GM23338 (cell line): Measurements from ENCODE around the gene PAX6. TPM values are rescaled to one million over a fixed set of nuclear protein-coding genes. Genes with fewer than 3 reads are reported as not detected.

Experiments used
- ATAC-seq: fragments of 200-7000 bp; cut with Tn5 transposase; 3 replicates; pipeline ENCODE4 v1.9.1; 2020
- DNase-seq: peaks from one replicate; pipeline ENCODE4 v3.0.0-alpha.2; 2015; ENCODE audit warnings: low spot score
- H2AFZ ChIP-seq: fragments of 200-600 bp; sonication (generic); 2 replicates; pipeline ENCODE4 v1.8.0; 2016; ENCODE audit warnings: antibody characterized with exemption, mild to moderate bottlenecking, moderate library complexity
- H3F3A ChIP-seq: fragments of 200-600 bp; sonication (generic); replicated peaks from 2 replicates; pipeline ENCODE4 v1.8.0; 2017; ENCODE audit warnings: antibody characterized with exemption, mixed run types, low read depth
- H3K27ac ChIP-seq: fragments of 200-600 bp; sonication (generic); 2 replicates; pipeline ENCODE4 v1.6.1; 2016; ENCODE audit warnings: low read depth
- H3K27me3 ChIP-seq: fragments of 200-600 bp; sonication (generic); 2 replicates; pipeline ENCODE4 v1.8.0; 2016; ENCODE audit warnings: mild to moderate bottlenecking, mixed run types, moderate library complexity; ENCODE audit not compliant: insufficient read depth
- H3K36me3 ChIP-seq: fragments of 200-600 bp; sonication (generic); 2 replicates; pipeline ENCODE4 v1.8.0; 2016; ENCODE audit warnings: mild to moderate bottlenecking; ENCODE audit not compliant: insufficient read depth
- H3K4me1 ChIP-seq: fragments of 200-600 bp; sonication (generic); 2 replicates; pipeline ENCODE4 v1.8.0; 2016; ENCODE audit warnings: mild to moderate bottlenecking, moderate library complexity; ENCODE audit not compliant: insufficient read depth
- H3K4me2 ChIP-seq: fragments of 200-600 bp; sonication (generic); 2 replicates; pipeline ENCODE4 v1.7.1; 2017; ENCODE audit warnings: mixed run types
- H3K4me3 ChIP-seq: fragments of 200-600 bp; sonication (generic); 2 replicates; pipeline ENCODE4 v1.6.1; 2016; ENCODE audit warnings: mixed run types
- H3K79me2 ChIP-seq: fragments of 200-600 bp; sonication (generic); replicated peaks from 2 replicates; pipeline ENCODE4 v1.8.0; 2017; ENCODE audit warnings: mild to moderate bottlenecking; ENCODE audit not compliant: insufficient read depth
- H3K9me2 ChIP-seq: fragments of 200-600 bp; sonication (generic); 2 replicates; pipeline ENCODE4 v1.8.0; 2017; ENCODE audit not compliant: insufficient read depth
- H4K20me1 ChIP-seq: fragments of 200-600 bp; sonication (generic); replicated peaks from 2 replicates; pipeline ENCODE4 v1.8.0; 2017; ENCODE audit warnings: mild to moderate bottlenecking; ENCODE audit not compliant: insufficient read depth
- H3K27ac Mint-ChIP-seq: 2 replicates; pipeline ENCODE4 v1.8.0; 2020; ENCODE audit warnings: inconsistent platforms, mild to moderate bottlenecking, moderate library complexity, mixed read lengths
- H3K27me3 Mint-ChIP-seq: 3 replicates; pipeline ENCODE4 v1.8.0; 2022; ENCODE audit warnings: low read depth, mild to moderate bottlenecking, moderate library complexity, mixed read lengths, inconsistent platforms; ENCODE audit not compliant: insufficient read depth, poor library complexity
- H3K36me3 Mint-ChIP-seq: 3 replicates; pipeline ENCODE4 v1.8.0; 2021; ENCODE audit warnings: low read depth, mild to moderate bottlenecking, inconsistent platforms, moderate library complexity, mixed read lengths
- H3K4me1 Mint-ChIP-seq: 3 replicates; pipeline ENCODE4 v1.8.0; 2020; ENCODE audit warnings: mild to moderate bottlenecking, inconsistent platforms, mixed read lengths
- H3K4me3 Mint-ChIP-seq: 3 replicates; pipeline ENCODE4 v1.8.0; 2021; ENCODE audit warnings: moderate library complexity, mild to moderate bottlenecking, inconsistent platforms, mixed read lengths
- H3K9me3 Mint-ChIP-seq: 3 replicates; pipeline ENCODE4 v1.8.0; 2020; ENCODE audit warnings: moderate library complexity, mild to moderate bottlenecking, inconsistent platforms, mixed read lengths
- CREB1 ChIP-seq: fragments of 250-450 bp; sonication (Bioruptor Pico); IDR thresholded peaks from 2 replicates; pipeline ENCODE4 v1.5.0; 2020; ENCODE audit warnings: low read depth, mild to moderate bottlenecking, moderate library complexity
- EZH2 ChIP-seq: fragments of 200-600 bp; sonication (generic); IDR thresholded peaks from one replicate; pipeline ENCODE4 v1.8.0; 2017; ENCODE audit warnings: antibody characterized with exemption, mild to moderate bottlenecking, low read depth; ENCODE audit not compliant: unreplicated experiment
- EZH2phosphoT487 ChIP-seq: fragments of 200-600 bp; sonication (generic); IDR thresholded peaks from one replicate; pipeline ENCODE4 v1.8.1; 2018; ENCODE audit warnings: antibody characterized with exemption; ENCODE audit not compliant: unreplicated experiment
- JUNB ChIP-seq: IDR thresholded peaks from one replicate; pipeline ENCODE4 v1.6.1; 2016; ENCODE audit warnings: antibody characterized with exemption; ENCODE audit not compliant: unreplicated experiment
- NANOG ChIP-seq: IDR thresholded peaks from 2 replicates; pipeline ENCODE4 v1.6.1; 2016; ENCODE audit warnings: antibody characterized with exemption, borderline replicate concordance
- POLR2AphosphoS5 ChIP-seq: IDR thresholded peaks from 2 replicates; pipeline ENCODE4 v1.6.1; 2016; ENCODE audit warnings: antibody characterized with exemption, low read depth
- STAT1 ChIP-seq: IDR thresholded peaks from one replicate; pipeline ENCODE4 v1.6.1; 2016; ENCODE audit warnings: antibody characterized with exemption; ENCODE audit not compliant: unreplicated experiment
- ZNF114 ChIP-seq: fragments of 250-450 bp; sonication (Bioruptor Pico); IDR thresholded peaks from 2 replicates; pipeline ENCODE4 v1.5.0; 2020; ENCODE audit warnings: mild to moderate bottlenecking, moderate library complexity
- ZNF331 ChIP-seq: fragments of 250-450 bp; sonication (Bioruptor Pico); IDR thresholded peaks from 2 replicates; pipeline ENCODE4 v1.5.0; 2020; ENCODE audit warnings: low read depth, mild to moderate bottlenecking, moderate library complexity
- polyA plus RNA-seq: library from polyadenylated mRNA; unstranded; fragments of >200 nt; fragmentation: Nextera tagmentation; extraction: Ambion mirVana; gene quantifications from 2 replicates; pipeline ENCODE4 v1.2.1, GENCODE V29; 2016
- total RNA-seq: library from RNA; depleted of rRNA; stranded (reverse); fragments of >200 nt; shearing (Covaris generic); gene quantifications from 2 replicates; pipeline ENCODE4 v1.2.3, GENCODE V29; 2014
- TF ChIP-seq, protein P1 (sequence below): IDR thresholded peaks from one replicate; pipeline ENCODE4 v1.6.1; 2018; ENCODE audit warnings: antibody characterized with exemption; ENCODE audit not compliant: unreplicated experiment
- TF ChIP-seq, protein P2 (sequence below), 2 experiments: fragments of 200-600 bp in 1 of 2; sonication (generic) in 1 of 2; conservative IDR thresholded peaks; 2 replicates each; pipeline versions ENCODE4 v1.5.1 to v1.6.1; 2016 to 2017; ENCODE audit warnings: antibody characterized with exemption in 2 of 2, low read depth in 2 of 2, mild to moderate bottlenecking in 2 of 2, moderate library complexity in 1 of 2
- TF ChIP-seq, protein P3 (sequence below): IDR thresholded peaks from 2 replicates; pipeline ENCODE4 v1.6.1; 2016; ENCODE audit warnings: antibody characterized with exemption
- TF ChIP-seq, protein P4 (sequence below): fragments of 250-450 bp; sonication (Bioruptor Pico); IDR thresholded peaks from 2 replicates; pipeline ENCODE4 v1.5.0; 2020; ENCODE audit warnings: mild to moderate bottlenecking, moderate library complexity

The PAX6 gene
- total and polyA plus RNA-seq, 2 experiments from 2014 or later, result 0.17 to 0.45 TPM

- H3K27ac Mint-ChIP-seq, result peak overlapping the region; percentile 39; the same call in 1 of the 2 replicates
These were observed 31.7 kb downstream of the PAX6 start for GRCh38 chr11:31779374-31779791.

More at GRCh38 chr11:31779374-31779791, 31.7 kb downstream of the PAX6 start:
- Mint-ChIP-seq H3K9me3 (no peaks in the 10 kb centered on the region), H3K36me3 (peaks cover 4% of the 10 kb centered on the region; the same call in 1 of the 3 replicates), H3K4me3 (no peak overlapping the region), H3K4me1 (peaks cover 15% of the 10 kb centered on the region; the same call in 2 of the 3 replicates), H3K27me3 (no peaks in the 10 kb centered on the region)
- Histone ChIP-seq H3K4me3 (no peak overlapping the region), H3K9me2 (0 out of 2 replicates have a peak, but pooled peaks cover 11% of the 10 kb centered on the region), H3K27me3 (no peaks in the 10 kb centered on the region), H3K27ac (no peak overlapping the region), H3K4me1 (peaks cover 9% of the 10 kb centered on the region; the same call in 1 of the 2 replicates), H3K36me3 (no peaks in the 10 kb centered on the region), H4K20me1 (no peaks in the 10 kb centered on the region), H3K79me2 (no peaks in the 10 kb centered on the region), H3K4me2 (no peak overlapping the region), H3F3A (no peaks in the 10 kb centered on the region), H2AFZ (no peak overlapping the region)
- no peak for DNase-seq
- peak; percentile 58 for ATAC-seq
- TF ChIP-seq ZNF114 (CRISPR knock-in tag) (no peak), POLR2AphosphoS5 (no peak), EZH2phosphoT487 (no peak), ZNF331 (CRISPR knock-in tag) (no peak), CREB1 (CRISPR knock-in tag) (no peak), JUNB (no peak), NANOG (no peak), STAT1 (no peak), EZH2 (no peak)
- TF ChIP-seq, protein P1, sequence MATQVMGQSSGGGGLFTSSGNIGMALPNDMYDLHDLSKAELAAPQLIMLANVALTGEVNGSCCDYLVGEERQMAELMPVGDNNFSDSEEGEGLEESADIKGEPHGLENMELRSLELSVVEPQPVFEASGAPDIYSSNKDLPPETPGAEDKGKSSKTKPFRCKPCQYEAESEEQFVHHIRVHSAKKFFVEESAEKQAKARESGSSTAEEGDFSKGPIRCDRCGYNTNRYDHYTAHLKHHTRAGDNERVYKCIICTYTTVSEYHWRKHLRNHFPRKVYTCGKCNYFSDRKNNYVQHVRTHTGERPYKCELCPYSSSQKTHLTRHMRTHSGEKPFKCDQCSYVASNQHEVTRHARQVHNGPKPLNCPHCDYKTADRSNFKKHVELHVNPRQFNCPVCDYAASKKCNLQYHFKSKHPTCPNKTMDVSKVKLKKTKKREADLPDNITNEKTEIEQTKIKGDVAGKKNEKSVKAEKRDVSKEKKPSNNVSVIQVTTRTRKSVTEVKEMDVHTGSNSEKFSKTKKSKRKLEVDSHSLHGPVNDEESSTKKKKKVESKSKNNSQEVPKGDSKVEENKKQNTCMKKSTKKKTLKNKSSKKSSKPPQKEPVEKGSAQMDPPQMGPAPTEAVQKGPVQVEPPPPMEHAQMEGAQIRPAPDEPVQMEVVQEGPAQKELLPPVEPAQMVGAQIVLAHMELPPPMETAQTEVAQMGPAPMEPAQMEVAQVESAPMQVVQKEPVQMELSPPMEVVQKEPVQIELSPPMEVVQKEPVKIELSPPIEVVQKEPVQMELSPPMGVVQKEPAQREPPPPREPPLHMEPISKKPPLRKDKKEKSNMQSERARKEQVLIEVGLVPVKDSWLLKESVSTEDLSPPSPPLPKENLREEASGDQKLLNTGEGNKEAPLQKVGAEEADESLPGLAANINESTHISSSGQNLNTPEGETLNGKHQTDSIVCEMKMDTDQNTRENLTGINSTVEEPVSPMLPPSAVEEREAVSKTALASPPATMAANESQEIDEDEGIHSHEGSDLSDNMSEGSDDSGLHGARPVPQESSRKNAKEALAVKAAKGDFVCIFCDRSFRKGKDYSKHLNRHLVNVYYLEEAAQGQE, result no peak
- TF ChIP-seq, protein P2, sequence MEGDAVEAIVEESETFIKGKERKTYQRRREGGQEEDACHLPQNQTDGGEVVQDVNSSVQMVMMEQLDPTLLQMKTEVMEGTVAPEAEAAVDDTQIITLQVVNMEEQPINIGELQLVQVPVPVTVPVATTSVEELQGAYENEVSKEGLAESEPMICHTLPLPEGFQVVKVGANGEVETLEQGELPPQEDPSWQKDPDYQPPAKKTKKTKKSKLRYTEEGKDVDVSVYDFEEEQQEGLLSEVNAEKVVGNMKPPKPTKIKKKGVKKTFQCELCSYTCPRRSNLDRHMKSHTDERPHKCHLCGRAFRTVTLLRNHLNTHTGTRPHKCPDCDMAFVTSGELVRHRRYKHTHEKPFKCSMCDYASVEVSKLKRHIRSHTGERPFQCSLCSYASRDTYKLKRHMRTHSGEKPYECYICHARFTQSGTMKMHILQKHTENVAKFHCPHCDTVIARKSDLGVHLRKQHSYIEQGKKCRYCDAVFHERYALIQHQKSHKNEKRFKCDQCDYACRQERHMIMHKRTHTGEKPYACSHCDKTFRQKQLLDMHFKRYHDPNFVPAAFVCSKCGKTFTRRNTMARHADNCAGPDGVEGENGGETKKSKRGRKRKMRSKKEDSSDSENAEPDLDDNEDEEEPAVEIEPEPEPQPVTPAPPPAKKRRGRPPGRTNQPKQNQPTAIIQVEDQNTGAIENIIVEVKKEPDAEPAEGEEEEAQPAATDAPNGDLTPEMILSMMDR (conservative IDR thresholded peaks at IDR 0.05; ENCODE audit: low read depth in 2 of 2), result no peak
- TF ChIP-seq, protein P3, sequence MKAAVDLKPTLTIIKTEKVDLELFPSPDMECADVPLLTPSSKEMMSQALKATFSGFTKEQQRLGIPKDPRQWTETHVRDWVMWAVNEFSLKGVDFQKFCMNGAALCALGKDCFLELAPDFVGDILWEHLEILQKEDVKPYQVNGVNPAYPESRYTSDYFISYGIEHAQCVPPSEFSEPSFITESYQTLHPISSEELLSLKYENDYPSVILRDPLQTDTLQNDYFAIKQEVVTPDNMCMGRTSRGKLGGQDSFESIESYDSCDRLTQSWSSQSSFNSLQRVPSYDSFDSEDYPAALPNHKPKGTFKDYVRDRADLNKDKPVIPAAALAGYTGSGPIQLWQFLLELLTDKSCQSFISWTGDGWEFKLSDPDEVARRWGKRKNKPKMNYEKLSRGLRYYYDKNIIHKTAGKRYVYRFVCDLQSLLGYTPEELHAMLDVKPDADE, result no peak
- TF ChIP-seq, protein P4, sequence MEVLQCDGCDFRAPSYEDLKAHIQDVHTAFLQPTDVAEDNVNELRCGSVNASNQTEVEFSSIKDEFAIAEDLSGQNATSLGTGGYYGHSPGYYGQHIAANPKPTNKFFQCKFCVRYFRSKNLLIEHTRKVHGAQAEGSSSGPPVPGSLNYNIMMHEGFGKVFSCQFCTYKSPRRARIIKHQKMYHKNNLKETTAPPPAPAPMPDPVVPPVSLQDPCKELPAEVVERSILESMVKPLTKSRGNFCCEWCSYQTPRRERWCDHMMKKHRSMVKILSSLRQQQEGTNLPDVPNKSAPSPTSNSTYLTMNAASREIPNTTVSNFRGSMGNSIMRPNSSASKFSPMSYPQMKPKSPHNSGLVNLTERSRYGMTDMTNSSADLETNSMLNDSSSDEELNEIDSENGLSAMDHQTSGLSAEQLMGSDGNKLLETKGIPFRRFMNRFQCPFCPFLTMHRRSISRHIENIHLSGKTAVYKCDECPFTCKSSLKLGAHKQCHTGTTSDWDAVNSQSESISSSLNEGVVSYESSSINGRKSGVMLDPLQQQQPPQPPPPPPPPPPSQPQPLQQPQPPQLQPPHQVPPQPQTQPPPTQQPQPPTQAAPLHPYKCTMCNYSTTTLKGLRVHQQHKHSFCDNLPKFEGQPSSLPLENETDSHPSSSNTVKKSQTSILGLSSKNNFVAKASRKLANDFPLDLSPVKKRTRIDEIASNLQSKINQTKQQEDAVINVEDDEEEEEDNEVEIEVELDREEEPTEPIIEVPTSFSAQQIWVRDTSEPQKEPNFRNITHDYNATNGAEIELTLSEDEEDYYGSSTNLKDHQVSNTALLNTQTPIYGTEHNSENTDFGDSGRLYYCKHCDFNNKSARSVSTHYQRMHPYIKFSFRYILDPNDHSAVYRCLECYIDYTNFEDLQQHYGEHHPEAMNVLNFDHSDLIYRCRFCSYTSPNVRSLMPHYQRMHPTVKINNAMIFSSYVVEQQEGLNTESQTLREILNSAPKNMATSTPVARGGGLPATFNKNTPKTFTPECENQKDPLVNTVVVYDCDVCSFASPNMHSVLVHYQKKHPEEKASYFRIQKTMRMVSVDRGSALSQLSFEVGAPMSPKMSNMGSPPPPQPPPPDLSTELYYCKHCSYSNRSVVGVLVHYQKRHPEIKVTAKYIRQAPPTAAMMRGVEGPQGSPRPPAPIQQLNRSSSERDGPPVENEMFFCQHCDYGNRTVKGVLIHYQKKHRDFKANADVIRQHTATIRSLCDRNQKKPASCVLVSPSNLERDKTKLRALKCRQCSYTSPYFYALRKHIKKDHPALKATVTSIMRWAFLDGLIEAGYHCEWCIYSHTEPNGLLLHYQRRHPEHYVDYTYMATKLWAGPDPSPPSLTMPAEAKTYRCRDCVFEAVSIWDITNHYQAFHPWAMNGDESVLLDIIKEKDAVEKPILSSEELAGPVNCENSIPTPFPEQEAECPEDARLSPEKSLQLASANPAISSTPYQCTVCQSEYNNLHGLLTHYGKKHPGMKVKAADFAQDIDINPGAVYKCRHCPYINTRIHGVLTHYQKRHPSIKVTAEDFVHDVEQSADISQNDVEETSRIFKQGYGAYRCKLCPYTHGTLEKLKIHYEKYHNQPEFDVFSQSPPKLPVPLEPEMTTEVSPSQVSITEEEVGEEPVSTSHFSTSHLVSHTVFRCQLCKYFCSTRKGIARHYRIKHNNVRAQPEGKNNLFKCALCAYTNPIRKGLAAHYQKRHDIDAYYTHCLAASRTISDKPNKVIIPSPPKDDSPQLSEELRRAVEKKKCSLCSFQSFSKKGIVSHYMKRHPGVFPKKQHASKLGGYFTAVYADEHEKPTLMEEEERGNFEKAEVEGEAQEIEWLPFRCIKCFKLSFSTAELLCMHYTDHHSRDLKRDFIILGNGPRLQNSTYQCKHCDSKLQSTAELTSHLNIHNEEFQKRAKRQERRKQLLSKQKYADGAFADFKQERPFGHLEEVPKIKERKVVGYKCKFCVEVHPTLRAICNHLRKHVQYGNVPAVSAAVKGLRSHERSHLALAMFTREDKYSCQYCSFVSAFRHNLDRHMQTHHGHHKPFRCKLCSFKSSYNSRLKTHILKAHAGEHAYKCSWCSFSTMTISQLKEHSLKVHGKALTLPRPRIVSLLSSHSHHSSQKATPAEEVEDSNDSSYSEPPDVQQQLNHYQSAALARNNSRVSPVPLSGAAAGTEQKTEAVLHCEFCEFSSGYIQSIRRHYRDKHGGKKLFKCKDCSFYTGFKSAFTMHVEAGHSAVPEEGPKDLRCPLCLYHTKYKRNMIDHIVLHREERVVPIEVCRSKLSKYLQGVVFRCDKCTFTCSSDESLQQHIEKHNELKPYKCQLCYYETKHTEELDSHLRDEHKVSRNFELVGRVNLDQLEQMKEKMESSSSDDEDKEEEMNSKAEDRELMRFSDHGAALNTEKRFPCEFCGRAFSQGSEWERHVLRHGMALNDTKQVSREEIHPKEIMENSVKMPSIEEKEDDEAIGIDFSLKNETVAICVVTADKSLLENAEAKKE (CRISPR knock-in tag), result no peak
